Head of caudate nucleus (tissue), 42 donors: Measurements from ENCODE around the gene CERS6.
"Not testable (repeated sequence)": the region's sequence is repeated elsewhere in the genome, so short reads cannot be mapped to it uniquely, and the experiment has no call there.

Experiments used
- DNase-seq, 42 donors: peaks; one replicate each; pipeline versions ENCODE4 v3.0.0 to v3.0.0-alpha.2; 2020 to 2021; ENCODE audit warnings: mixed read lengths in 7 of 42
- intact Hi-C: fragments of 100-400 bp; cut with DNase I; formaldehyde crosslinking; loops from one replicate; pipeline ENCODE4 v1.15.0; 2022

CERS6 gene

GRCh38 chr2:168790226-168790902 is 334.3 kb downstream of the CERS6 start:
- DNase-seq: no peak
- intact Hi-C loops: no loop called here

GRCh38 chr2:168791140-168791539 is 335.1 kb downstream of the CERS6 start:
- DNase-seq, intact Hi-C loops: not testable (repeated sequence)

GRCh38 chr2:168793596-168793995 is 337.5 kb downstream of the CERS6 start:
- intact Hi-C loops: no loop called here

GRCh38 chr2:168794968-168795367 is 338.9 kb downstream of the CERS6 start:
- intact Hi-C loops: no loop called here
- DNase-seq: no peak

More at GRCh38 chr2:168793596-168793995, 337.5 kb downstream of the CERS6 start:
- DNase-seq: no peak

GRCh38 chr2:168796090-168796577 is 340.1 kb downstream of the CERS6 start:
- no peak for DNase-seq
- intact Hi-C loops: no loop called here

- intact Hi-C loops: no loop called here
- DNase-seq: no peak
These were observed 340.7 kb downstream of the CERS6 start for GRCh38 chr2:168796583-168797285.

- DNase-seq: no peak
- intact Hi-C loops: no loop called here
These were observed 341.2 kb downstream of the CERS6 start for GRCh38 chr2:168797286-168797655.

GRCh38 chr2:168798076-168798887 is 342.2 kb downstream of the CERS6 start:
- intact Hi-C loops: no loop called here
- no peak for DNase-seq

GRCh38 chr2:168798888-168799410 is 342.9 kb downstream of the CERS6 start:
- no peak for DNase-seq

GRCh38 chr2:168801471-168801870 is 345.4 kb downstream of the CERS6 start:
- no peak for DNase-seq
- intact Hi-C loops: no loop called here

More at GRCh38 chr2:168798888-168799410, 342.9 kb downstream of the CERS6 start:
- intact Hi-C loops: no loop called here

- no peak for DNase-seq
- intact Hi-C loops: no loop called here
These were observed 346.1 kb downstream of the CERS6 start, which contains the start of gene NOSTRIN for GRCh38 chr2:168801961-168802858. Gene NOSTRIN (plus strand): TSS chr2:168802637. CDS start chr2:168802647, 10 bp downstream.

- no peak for DNase-seq
- intact Hi-C loops: no loop called here
These were observed 347.0 kb downstream of the CERS6 start for GRCh38 chr2:168802859-168803725.

GRCh38 chr2:168804214-168804613 is 348.1 kb downstream of the CERS6 start:
- no peak for DNase-seq
- intact Hi-C loops: no loop called here

- DNase-seq: no peak
- intact Hi-C loops: no loop called here
These were observed 349.5 kb downstream of the CERS6 start for GRCh38 chr2:168805615-168806014.

GRCh38 chr2:168809537-168809936 is 353.5 kb downstream of the CERS6 start:
- intact Hi-C loops: no loop called here
- DNase-seq: no peak

- intact Hi-C loops: no loop called here
- no peak for DNase-seq
These were observed 354.2 kb downstream of the CERS6 start for GRCh38 chr2:168810235-168810634.

- no peak for DNase-seq
- intact Hi-C loops: no loop called here
These were observed 355.6 kb downstream of the CERS6 start for GRCh38 chr2:168811696-168812095.

GRCh38 chr2:168814046-168814445 is 358.0 kb downstream of the CERS6 start:
- no peak for DNase-seq
- intact Hi-C loops: no loop called here
